GM18508 (cell line): ENCODE results near the gene PRIMA1.

Experiments used
- ATAC-seq: cut with Tn5 transposase; IDR thresholded peaks from one replicate; pipeline ENCODE4 v1.9.1; 2021; ENCODE audit warnings: moderate number of reproducible peaks; ENCODE audit not compliant: insufficient read depth, unreplicated experiment

The PRIMA1 gene

DNA sequence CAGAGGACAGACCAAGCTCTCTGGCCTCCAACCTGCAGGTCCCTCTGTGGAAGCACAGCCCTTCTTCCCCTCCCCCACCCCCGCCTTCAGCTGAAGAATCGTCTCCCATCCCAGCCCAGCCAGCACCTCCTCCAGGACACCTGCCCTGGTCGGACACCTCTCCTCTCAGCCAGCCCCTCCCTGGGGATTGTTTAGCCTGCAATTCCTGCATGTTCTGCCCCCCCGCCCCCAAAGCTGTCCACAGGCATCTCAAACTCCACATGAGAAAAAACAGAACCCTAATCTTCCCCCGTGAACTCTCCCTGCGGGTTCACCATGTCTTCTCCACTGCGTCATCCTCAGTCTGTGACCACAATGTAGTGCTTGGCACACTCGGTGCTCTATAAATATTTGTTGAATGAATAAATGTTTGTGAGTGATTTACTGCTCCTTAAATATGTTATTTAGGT is 24.1 kb downstream of the PRIMA1 start:
- ATAC-seq: no peak

DNA sequence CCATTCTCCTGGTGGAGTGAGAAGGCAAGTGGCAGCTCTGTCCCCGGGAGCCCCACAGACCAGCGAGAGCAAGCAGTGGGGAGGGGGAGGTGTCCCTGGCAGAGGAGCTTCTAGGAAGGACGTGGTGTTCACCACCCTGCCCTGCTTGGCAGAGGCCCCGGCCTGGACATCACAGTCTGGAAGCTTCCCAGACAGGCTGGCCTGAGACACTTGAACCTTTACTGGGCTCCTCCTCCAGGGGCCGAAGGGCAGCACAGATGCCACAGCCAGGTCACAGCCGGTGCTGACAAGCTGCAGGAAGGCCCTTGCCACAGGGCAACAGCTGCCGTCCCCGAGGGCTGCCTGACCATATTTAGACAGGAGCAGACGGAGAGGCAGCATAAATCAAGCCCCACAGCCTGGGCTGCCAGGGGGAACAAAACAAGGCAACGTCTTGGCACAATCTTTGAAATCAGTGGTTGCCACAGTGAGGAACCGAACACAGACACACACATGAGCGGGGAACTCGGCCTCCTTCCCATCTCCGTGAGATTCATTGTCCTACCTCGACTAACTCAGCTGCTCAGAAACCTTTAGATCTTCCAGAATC is 28.5 kb downstream of the PRIMA1 start:
- no peak for ATAC-seq

DNA sequence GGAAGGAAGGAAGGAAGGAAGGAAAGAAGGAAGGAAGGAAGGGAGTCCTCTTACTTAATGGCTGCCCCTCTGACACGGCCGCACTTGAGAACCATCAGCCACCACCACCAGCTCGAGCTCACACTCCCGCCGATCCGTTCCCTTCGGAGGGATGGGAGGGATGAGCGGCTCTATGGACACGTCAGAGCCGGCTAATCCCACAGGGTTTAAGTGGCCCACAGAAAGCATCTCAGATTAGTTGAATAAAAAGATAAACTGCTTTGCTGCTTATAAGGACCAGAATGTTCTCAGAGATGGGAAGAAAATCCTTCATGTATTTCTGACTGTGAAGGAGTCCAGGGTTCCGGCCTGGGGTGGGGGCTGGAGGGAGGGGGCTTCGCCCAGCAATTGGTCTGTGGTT is 31.1 kb downstream of the PRIMA1 start:
- ATAC-seq: no peak

DNA sequence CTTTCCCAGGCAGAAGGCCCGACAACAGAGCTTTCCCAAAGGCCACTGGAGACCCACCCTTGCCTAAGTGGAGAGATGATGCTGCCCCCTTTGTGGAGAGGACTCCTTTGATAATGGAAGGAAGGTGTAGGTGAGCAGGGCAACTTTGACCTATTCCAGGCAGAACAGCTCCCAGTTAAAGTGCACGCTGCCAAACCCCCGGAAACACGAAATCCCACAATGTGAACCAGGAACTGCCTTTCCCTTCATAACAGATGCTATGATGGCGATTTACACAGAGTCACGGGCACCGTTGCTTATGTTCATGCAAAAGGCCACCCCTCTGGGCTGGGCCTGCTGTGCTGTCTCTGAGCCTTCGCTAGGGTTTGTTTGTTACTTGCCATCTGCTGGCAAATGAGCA is 34.6 kb downstream of the PRIMA1 start:
- no peak for ATAC-seq

DNA sequence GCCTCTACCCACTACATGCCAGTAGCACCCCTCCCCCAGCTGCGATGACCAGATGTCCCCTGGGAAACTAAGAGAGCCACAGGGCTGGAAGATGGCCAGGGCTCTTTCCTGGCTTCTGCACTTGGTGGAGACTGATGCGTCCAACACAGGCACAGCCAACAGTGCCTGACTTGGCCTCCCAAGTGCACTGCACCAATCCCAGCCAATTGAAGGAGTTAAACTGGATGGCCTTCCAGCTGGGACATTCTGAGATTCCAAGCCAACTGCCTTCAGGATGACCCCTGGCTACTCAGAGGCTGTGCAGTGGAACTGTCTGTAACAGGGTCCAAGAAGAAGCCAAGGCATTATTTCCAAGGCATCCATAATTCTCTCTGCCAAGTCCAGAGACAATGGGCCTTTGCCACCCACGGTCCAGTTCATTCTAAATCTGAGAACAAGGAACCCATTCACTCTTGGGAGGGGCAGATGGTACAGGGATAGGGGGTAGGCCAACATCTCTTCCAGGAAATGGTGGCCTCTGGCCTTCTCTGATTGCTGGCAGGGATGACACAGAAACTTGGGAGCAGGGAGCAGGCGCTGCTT is 35.2 kb downstream of the PRIMA1 start:
- ATAC-seq: no peak

DNA sequence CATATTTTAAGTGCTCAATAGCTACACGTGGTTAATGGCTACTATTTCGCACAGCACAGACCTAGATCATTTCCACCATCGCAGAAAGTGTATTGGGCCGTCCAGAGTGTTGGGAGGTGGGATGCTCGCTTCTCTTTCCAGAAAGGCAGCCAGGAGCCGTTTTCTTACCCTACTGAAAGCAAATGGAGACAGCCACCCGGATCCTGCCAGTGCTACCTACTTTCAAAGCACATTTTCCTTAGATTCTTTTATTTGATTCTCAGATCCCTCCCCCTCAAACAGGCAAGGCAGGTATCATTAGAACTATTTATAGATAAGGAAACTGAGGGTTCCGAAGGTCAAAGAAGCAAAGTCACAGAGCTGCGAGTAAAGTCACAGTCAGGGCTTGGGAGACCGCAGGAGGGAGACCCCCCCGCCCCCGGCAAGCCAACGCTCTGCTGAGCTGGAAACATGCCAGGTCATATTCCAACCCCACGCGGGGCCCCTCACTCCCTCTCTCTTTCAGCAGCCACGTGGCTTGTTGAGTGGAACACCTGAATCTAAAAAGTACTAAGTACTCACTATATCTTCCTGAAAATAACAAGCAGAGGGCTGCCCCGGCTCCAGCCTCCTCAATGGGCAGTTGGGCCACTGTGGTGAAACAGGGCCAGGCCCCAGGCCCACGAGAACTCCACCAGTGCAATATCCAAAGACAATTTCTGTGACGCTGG is 36.2 kb downstream of the PRIMA1 start:
- no peak for ATAC-seq

DNA sequence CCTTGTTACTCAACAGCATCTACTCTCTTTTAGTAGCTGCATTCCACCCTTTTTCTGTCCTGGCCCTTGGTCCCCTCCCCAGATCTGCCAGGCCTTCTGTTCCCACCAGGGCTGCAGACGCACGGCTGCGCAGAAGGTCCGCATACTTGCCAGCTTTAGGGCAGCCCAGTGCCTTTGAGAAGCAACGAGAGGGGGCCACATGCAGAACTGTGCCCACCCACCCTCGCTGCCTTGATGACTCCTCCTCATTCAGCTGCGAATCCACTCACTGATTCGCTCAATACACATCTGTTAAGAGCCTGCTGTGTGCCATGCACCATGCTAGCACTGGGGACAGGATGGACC is 39.2 kb downstream of the PRIMA1 start:
- no peak for ATAC-seq

DNA sequence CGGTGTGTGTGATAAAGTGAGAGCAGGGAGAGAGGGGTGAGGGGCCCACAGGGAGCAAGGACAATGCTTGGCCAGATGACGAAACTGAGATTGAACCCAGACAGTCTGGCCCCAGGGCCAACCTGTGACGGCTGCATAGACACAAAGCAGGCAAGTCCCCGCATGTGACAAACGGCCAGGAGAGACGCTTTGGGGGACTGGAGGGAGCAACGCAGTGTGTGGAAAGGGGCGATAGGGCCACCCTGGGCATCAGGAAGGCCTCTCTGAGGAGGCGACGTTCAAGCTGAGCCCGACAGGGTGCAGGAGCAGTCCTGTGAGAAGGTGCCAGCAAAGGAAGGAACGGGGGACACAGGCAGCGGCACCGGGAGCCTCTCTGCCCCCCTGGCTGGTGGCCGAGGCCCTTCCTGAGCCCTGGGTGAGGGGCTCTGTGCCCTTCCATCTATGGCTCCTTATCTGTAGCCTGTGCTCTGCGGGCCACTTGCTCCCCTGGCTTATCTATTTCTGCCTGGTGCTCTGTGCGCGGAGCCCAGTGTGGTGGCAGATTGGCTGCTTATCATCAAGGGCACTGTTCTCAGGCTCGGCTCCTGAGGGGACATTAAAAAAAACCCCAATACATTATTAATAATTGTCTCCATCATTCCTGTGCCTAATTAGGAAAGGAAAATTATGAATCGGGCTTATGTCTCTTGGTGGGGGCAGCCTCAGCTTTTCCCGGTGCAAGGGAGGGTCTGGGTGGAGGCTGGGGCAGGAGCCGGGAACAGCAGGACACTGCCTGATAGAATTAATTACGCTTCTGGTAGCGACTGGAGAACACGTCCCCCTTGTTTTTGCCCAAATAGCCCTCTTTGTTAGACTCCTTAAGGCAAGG is 39.8 kb downstream of the PRIMA1 start:
- no peak for ATAC-seq

DNA sequence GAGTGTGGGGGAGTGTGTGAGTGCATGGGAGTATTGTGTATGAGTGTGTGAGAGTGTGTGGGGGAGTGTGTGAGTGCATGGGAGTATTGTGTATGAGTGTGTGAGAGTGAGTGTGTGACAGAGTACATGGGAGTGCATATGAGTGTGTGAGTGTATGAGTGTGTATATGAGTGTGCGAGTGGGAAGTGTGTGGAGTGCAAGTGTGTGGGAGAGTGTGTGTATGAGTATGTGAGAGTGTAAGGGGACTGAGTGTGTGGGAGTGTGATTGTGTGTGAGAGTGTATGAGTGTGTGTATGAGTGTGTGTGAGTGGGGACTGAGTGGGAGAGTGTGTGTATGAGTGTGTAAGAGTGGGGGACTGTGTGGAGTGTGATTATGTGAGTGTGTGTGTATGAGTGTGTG is 40.7 kb downstream of the PRIMA1 start:
- ATAC-seq: no peak

DNA sequence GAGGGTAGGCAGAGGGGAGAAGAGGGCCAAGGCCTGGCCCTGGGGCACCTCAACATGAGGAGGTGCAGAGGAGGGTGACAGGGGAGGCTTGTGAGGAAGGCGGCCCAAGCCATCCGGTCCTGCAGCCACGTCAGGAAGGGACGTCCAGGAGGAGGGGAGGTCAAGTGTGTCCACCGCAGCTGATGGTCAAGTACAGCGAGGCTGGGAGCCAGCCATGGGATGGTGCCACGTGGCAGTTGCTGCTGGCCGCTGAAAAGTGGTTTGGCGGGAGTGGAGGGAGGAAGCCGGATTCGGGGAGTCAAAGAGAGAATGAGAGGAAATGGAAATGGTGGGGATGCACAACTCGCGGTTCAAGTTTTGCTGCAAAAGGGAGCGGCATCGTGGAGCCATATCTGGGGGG is 41.2 kb downstream of the PRIMA1 start:
- no peak for ATAC-seq

DNA sequence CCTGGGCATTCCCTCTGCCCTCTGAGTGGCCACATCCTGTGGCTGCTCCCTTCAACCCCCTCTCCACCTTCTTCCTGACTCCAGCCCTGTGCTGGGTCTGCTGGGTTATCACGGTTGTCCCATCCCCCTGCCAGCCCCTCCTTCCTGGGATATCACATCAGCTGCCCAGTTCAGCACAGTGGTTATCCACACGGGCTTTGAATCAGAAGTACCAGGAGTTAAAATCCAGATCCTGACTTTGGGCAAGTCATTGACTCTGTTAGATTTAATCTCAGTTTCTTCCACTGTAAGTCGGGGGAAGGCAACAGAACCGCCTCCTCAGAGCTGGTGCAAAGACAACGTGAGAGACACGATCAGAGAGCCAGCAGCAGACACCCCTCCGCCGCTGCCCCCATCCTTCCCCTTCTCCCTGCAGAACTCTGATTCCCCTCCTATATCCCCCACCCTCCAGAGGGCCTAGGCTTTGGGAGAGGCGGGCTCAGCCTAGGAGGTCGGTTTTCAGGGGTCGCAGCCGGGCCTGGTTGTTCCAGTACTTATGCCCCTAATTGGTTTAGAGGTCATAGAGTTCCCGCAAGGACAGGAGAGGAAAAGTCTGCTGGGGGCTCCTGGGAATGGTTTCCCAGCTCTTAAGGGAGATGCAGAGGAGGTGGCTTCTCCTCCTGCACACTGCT is 42.5 kb downstream of the PRIMA1 start:
- no peak for ATAC-seq

DNA sequence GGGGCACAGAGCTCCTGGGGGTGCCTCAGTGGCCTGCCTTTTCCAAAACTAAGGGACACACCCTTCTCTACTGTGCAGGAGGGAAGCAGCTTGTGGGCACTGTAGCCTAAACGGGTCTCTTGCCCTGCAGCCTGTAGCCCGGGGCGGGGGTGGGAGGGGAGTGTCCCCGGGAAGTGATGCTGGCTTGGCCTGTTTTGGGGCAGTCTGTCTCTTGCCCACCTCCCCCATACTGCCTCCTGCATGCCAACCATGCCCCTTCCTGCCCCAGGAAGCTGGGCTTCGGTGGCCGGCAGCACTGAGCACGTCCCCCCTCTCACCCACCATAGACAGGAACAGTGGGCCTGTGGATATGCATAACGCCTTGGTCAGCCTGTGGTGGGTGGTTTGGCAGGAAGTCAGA is 43.4 kb downstream of the PRIMA1 start:
- ATAC-seq: no peak

DNA sequence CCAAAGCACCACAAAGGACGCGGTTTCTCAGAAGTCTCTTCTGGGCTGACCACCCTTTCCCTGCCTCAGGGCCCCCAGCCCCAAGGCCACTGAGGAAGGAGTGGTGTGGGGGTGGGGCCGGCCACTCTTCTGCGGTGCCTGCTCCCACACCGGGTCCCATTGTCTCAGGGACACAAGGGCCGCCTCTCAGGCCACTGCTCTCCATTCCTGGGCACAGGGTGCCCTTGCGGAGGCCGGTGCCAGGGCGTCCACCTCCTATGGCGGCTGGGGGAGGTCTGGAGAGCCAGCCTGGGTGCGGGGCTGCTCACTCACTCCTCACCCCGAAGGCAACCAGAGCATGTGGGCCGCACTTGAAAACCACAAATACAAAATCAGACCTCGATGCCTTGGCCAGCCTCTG is 44.1 kb downstream of the PRIMA1 start:
- no peak for ATAC-seq

DNA sequence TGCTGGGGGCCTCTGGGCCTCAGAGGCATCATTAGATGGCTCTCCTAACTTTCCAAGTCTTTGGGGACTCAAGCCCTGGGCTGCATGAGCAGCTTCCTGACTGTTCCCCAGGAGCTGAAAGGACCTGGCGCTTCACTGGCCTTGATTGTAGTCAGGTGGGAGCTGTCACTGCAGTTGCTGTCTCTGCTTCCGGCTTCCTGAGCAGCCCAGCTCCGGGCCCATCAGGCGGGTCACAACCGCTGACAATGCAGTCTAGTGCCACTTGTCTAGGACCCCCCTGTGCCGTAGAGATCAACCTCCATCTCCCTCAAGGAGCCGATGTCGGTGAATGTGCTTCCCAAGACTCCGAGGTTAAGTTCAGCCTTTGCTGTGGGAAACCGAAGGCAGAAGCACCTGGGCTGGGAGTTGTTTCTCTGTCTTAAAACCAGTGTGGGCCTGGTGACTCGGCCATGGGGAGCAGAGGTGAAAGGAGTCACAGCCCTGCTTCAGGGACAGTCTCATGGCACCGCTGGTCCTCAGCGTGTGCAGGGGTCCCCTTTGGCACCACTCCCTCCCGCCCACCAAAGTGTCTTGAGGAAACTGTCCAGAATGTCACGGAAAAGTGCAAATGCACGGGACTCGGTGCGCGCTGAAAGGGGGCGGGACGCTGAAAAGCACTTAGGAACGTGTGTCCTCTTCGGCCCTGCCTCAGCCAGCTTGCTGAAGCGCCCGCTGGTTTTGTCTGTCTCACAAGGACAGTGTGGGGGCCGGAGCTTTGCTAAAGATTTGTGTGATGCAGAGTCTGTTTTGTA is 44.8 kb downstream of the PRIMA1 start:
- ATAC-seq: no peak

DNA sequence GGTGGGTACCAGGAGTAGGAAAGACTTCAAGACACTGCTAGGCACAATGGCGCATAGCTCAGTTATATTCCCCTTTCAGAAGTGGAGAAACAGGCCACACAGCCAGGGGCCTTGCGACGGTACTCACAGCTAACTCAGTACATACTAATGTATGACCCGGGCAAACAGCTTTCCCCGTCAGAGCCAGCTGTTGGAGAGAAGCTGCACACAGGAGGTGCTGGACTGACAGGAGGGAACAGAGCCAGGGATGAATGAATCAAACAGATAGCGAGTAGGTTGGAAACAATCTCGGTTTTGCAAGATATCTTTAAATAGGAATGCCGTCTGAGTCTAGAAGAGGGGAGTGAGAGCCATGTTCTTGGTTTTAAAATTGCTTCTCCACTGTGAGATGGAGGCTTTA is 45.5 kb downstream of the PRIMA1 start:
- ATAC-seq: no peak

DNA sequence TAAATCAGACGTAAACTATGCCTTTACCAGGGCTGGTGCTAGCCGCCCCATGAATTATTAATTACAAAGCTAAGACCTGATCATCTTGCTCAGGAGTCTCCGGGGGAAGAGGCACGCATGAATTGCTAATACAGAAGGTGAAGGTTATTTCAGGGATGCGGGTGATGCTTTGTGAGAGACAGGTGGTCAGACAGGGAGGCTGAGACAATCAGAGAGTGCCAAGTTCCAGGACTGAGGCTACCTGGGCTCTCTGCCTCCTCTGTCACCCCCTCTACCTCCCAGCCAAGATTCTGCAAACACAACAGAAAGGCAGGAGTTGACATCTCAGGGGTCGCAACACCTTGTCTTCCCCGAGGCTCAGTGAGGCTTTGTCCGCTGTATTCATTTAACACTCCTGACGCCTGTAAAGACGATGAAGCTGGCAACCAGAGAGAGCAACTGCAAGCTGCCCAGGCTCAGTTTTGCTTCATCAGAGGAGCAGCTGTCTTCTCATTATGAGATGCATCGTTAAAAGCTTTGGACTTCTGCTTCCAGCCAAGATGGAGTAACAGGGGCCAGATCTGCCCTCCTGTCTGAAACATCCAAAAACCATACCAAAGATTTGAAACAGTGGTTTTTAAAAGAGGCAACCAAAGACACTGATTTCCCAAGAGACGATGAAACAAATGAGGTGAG is 46.6 kb downstream of the PRIMA1 start:
- no peak for ATAC-seq

DNA sequence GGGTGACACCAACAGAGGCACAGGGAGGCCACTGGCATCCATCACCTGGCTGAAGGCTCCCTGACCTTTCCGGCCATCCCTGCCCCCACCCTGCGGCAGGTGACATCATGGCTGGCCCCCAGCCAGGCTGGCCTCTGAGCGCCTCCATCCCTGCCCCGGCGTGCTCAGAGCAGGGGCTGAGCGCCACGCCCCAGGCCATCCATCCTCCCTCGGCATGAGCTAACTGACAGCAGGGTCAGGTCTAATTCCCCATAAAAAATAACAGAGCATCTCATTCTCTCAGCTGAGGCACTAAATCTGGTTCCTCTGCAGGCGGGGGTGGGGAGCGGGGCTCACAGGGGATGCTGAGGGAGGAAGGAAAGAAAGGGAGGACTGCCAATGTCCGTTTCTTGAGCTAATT is 50.7 kb downstream of the PRIMA1 start:
- no peak for ATAC-seq

DNA sequence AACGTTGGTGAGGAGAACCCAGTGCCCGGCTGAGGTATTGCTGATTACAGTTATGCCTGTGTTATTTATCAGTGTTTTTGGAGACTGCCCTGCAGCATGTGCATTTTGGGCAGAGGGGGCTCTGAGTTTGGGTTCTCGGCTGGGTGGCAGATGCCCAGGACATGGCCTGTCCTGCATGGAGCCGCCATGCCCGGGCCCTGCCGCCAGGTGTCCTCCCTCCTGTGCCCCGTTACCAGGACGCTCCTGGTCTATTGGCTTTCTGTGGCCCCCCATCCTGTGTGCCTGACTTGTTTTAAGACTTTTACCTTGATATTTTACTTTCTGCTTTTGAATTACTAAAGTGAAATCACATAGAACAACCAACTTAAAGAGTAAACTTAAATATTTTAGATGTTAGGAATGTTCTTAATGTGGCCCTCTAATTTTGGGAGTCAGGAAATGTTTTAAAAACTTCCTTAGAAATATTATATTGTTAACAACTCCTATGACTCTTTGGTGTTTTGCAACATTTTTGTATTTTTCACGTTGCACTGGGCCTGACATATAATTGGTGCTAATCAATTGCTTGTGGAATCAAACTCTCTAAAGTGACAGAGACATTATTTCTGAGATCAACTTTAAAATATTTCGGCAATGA is 51.8 kb downstream of the PRIMA1 start:
- no peak for ATAC-seq

DNA sequence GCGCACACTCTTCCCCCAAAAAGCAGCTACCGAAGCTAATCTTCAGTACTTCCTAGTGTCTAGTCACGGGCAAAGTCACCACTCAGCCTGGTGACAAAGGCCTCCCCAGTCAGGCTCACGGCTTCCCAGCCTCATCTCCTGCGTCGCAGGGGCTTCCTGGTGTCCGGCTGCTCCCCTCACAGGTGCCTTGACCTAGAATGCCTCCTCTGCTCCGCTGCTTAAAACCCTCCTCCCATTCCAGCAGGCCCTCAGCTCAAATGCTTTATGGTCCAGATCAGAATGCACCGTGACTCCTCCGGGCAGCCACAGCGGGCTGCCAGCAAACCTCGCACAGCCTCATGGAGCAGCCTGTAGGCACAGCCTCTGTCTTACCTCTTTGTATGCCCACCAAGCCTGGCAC is 53.1 kb downstream of the PRIMA1 start:
- ATAC-seq: no peak
